HG02610 (cell line): Measurements from ENCODE around the gene URB2.

Experiments
- ATAC-seq: cut with Tn5 transposase; IDR thresholded peaks from one replicate; pipeline ENCODE4 v1.9.1; 2021; ENCODE audit warnings: mild to moderate bottlenecking, moderate library complexity; ENCODE audit not compliant: unreplicated experiment

Gene URB2

GRCh38 chr1:229643996-229644745 lies 18.1 kb downstream of the URB2 start:
- ATAC-seq = peak; percentile 51

GRCh38 chr1:229645324-229645993 lies 19.4 kb downstream of the URB2 start:
- no peak for ATAC-seq

- ATAC-seq = no peak
These were observed 22.4 kb downstream of the URB2 start for GRCh38 chr1:229648406-229648805.

- no peak for ATAC-seq
These were observed 24.0 kb downstream of the URB2 start for GRCh38 chr1:229650045-229650444.

GRCh38 chr1:229651546-229651945 lies 25.5 kb downstream of the URB2 start:
- ATAC-seq = no peak

GRCh38 chr1:229653420-229653819 lies 27.4 kb downstream of the URB2 start:
- ATAC-seq = no peak

GRCh38 chr1:229655781-229656180 lies 29.7 kb downstream of the URB2 start:
- no peak for ATAC-seq

- ATAC-seq = no peak
These were observed 32.1 kb downstream of the URB2 start for GRCh38 chr1:229657993-229658755.

- ATAC-seq = peak; percentile 76
These were observed 35.2 kb downstream of the URB2 start for GRCh38 chr1:229661022-229661877.

GRCh38 chr1:229661897-229662296 lies 35.9 kb downstream of the URB2 start:
- no peak for ATAC-seq

- peak; percentile 60 for ATAC-seq
These were observed 38.2 kb downstream of the URB2 start for GRCh38 chr1:229664133-229664689.

- no peak for ATAC-seq
These were observed 40.0 kb downstream of the URB2 start for GRCh38 chr1:229665912-229666558.

GRCh38 chr1:229666585-229666984 lies 40.5 kb downstream of the URB2 start:
- ATAC-seq = no peak

- no peak for ATAC-seq
These were observed 43.3 kb downstream of the URB2 start for GRCh38 chr1:229669333-229669732.

GRCh38 chr1:229671310-229671709 lies 45.3 kb downstream of the URB2 start:
- ATAC-seq = no peak

GRCh38 chr1:229672246-229672645 lies 46.2 kb downstream of the URB2 start:
- ATAC-seq = no peak

GRCh38 chr1:229674042-229674441 lies 48.0 kb downstream of the URB2 start:
- ATAC-seq = no peak

GRCh38 chr1:229675396-229675795 lies 49.3 kb downstream of the URB2 start:
- ATAC-seq = no peak

GRCh38 chr1:229685149-229685548 lies 59.1 kb downstream of the URB2 start:
- ATAC-seq = no peak

- ATAC-seq = no peak
These were observed 63.2 kb downstream of the URB2 start for GRCh38 chr1:229689273-229689672.
